Stimulated activated CD8-positive, alpha-beta memory T cell treated with anti-CD3 and anti-CD28 coated beads, Interleukin-7, amount 100 ng/mL, for 48 hours (primary cell): ENCODE data around the gene EEF2.
"Not testable (repeated sequence)": the region's sequence is repeated elsewhere in the genome, so short reads cannot be mapped to it uniquely, and the experiment has no call there.

Experiments
- DNase-seq, 2 donors: peaks; one replicate each; pipeline ENCODE4 v3.0.0-alpha.2; 2020; ENCODE audit warnings: low read depth in 1 of 2; ENCODE audit errors: extremely low read depth in 1 of 2

EEF2 gene

GRCh38 chr19:4015705-4016402, 30.6 kb upstream of the EEF2 start:
- no peak for DNase-seq

DNA sequence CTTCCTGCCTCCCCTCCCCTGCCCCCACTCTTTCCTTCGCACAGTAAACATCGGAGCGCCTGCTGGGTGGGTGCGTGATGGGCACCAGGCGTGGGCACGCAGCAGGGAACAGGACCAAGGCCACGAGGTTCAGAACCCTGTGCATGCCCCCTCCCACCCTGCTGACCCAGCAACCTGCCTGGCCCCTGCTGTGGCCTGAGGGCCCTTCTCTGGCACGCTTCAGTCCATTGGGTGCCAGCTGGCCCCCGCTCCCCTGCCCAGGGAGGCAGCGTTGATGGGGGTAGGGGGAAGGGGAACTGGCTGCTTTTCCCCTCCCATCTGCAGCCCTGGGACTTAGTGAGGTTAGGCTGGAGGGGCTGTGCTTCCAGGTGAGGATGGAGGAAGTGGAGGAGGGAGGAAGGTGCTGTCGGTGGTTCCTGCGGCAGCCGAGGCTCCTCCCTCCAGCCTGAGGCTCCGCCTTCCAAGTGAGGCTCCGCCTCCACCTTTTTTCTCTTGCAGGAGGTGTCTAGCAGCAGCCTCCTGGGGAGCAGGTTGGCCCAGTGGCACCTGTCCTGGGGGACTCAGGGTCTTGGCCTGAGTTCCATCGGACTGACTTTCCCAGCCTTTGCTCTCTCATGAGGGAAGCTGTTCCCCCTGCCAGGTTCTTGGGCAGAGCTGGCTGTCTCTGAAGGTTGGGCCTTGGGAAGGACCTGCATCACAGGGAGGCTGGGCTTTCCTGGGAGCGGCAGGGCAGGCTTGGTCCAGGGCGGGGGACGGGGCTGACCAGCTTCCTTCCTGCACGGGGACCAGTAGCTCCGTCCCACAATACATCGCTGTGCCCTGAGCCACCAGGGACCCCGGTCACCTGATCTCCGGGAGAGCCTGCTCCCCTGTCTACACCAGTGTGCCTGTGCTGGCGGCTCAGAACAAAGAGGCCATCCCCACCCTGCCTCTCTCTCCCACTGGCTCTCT, 29.6 kb upstream of the EEF2 start:
- peak in 1 of 2 donors; percentile 11 for DNase-seq

GRCh38 chr19:4013886-4014540, 28.8 kb upstream of the EEF2 start:
- no peak for DNase-seq

DNA sequence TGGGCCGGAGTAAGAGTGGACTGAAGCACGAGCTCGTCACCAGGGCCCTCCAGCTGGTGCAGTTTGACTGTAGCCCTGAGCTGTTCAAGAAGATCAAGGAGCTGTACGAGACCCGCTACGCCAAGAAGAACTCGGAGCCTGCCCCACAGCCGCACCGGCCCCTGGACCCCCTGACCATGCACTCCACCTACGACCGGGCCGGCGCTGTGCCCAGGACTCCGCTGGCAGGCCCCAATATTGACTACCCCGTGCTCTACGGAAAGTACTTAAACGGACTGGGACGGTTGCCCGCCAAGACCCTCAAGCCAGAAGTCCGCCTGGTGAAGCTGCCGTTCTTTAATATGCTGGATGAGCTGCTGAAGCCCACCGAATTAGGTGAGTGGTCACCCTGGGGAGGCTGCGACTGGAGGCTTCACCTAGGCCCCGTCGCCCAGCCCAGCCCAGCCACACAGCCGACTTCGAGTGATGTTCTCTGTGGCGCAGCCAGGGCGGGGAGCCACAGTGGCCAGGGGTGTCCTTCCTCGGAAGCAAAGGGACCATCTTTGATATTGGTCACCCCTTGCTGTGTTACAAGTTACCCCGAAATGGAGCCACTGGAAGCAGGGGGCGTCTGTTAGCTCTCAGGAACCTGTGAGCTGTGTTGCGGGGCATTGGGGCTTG, 27.8 kb upstream of the EEF2 start:
- DNase-seq = no peak

DNA sequence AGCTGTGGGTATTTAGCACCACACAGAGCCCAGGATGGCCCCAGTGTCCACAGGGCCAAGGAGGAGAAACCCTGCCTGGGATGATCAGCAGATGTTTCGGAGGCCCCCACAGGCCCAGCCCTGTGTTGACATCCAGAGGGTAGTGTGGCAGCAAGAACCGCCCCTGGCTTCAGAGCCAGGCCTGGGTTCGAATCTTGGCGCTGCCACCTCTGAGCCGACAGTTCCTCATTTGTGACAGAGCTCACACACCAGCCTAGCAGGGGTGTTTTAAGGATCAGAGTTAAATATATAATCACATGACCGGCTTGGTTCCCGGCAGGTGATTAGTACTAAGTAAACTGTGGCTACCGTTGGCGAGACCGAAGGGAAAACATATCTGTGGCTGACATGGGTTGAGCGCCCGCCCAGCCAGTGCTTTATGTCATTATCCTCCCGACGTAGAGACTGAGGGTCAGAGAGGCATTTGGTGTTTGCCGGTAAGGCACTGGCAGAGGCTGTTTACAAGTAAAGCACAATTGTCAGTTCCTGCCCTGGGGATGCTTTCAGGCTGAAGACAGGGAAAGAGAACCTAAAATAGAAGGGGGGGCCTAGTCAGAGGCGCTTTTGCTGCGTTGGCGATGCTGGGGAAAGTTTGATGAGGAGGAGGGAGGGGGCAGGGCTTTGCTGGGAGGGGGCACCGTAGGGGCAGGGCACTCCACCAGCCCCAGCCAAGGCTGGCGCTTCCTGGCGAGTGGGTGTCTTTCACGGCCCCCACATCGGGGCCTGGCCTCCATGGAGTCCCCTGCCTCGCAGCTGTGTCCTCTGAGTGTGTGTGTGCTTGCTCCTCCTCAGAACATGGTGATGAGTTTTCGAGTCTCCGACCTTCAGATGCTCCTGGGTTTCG, 27.1 kb upstream of the EEF2 start:
- no peak for DNase-seq

DNA sequence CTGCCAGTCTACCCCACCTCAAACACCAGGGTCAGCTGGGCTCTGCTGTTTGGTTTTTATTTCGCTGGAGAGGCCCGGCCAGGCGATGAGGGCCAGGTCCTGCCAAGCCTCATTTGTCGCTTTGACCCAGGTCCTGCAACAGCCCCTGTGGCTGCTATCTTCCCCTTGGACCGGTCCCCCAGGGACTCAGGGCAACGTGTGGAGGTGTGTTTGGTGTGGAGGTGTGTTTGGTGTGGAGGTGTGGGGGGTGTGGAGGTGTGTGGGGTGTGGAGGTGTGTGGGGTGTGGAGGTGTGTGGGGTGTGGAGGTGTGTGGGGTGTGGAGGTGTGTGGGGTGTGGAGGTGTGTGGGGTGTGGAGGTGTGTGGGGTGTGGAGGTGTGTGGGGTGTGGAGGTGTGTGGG, 26.2 kb upstream of the EEF2 start:
- DNase-seq = not testable (repeated sequence)

GRCh38 chr19:4010808-4011110, 25.5 kb upstream of the EEF2 start:
- no peak for DNase-seq

DNA sequence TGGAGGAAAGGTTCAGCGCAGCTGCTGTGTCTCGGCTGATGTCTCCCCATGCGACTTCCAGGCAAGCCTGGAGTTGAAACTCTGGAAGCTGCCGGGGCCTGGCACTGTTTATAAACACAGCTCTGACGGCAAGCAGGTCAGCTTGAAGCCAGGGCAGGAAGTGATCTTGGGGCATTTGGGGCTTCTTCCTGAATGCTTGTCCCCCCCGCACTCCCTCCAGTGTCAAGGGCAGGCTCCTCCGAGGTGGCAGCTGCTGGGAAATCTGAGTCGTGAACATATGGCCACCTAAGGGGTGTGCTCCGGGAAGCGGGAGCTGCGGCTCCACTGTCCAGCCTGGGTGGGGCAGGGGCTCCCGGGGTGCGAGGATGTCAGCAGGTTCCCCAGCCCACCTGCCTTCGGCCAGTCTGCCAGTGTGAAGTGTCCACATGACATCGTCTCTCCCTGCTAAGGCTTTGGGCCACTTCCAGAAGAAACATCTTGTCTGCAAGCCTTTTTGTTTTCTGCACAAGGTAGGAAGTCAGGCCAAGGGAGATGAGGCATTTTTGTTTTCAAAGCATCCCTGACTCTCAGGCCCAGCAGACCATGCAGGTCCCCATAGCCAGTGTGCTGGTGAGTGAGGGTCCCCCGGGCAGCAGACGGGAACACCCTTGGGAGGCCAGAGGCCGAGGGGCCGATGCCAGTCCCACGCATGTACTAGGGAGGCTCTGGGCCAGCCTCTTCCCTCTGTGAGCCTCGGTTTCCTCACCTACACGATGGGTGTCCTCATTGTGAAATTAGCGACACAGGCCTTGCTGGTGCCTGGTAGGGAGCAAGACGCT, 24.9 kb upstream of the EEF2 start:
- no peak for DNase-seq

DNA sequence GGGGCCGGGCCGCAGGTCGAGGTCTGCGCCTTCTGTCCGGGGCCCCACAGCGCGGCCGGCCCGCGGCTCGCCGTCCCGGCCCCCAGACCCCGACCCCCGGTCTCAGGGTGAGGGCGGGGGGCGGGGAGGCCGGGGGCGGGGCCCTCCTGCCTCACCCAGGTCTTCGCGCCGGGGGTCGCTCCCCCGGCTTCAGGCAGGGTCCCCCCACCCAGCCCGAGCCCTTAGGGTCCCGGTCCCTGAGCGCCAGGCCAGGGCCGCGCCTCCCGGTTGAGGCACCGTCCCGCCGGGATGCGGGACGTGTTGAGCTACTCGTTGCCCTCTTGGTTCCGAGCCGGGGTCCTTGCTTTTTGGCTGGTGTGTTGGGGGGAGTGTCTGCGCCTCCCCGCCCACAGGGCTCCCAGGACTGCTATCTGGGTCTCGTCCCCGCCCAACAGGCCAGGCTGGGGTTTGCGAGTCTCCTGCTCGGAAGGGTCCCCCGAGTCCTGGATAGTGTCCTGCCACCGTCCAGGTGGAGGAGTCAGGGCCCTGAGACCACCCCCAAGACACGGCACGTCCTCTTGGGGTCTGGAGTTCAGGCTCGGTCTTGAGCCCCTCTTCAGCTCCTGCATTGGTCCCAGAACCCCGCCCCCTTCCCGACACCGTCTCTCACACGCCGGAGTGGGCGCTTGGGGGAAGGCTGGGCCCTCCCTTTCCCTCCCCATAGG, 22.7 kb upstream of the EEF2 start:
- DNase-seq = no peak

- DNase-seq = peak; percentile 84 to 97
Observed at GRCh38 chr19:4007021-4007835, 22.0 kb upstream of the EEF2 start, which contains the start of gene PIAS4. TSS of gene PIAS4 (plus strand) at chr19:4007736. CDS start at chr19:4007761, 25 bp downstream.

DNA sequence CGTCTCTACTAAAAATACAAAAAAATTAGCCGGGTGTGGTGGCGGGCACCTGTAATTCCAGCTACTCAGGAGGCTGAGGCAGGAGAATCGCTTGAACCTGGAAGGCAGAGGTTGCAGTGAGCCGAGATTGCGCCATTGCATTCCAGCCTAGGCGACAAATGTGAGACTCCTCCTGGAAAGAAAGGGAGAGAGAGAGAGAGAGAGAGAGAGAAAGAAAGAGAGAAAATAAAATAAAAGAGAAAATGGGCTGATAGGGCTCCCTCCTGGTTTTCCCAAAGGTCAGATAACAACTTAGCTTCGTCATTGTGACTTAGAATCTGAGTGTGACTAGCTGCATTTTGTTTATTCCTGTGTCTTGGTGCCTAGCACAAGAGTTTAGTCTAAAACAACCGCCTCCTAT, 20.2 kb upstream of the EEF2 start:
- DNase-seq = not testable (repeated sequence)

- not testable (repeated sequence) for DNase-seq
Observed at GRCh38 chr19:4000798-4001197, 15.5 kb upstream of the EEF2 start.

- not testable (repeated sequence) for DNase-seq
Observed at GRCh38 chr19:3998667-3999412, 13.6 kb upstream of the EEF2 start.

- no peak for DNase-seq
Observed at GRCh38 chr19:3995607-3996006, 10.3 kb upstream of the EEF2 start.

- DNase-seq = no peak
Observed at GRCh38 chr19:3990815-3991117, 5.5 kb upstream of the EEF2 start.

- peak; percentile 75 to 80 for DNase-seq
Observed at GRCh38 chr19:3987619-3988371, 2.5 kb upstream of the EEF2 start.
